ENCODE results near the gene HIF3A.

Gene HIF3A

DNA sequence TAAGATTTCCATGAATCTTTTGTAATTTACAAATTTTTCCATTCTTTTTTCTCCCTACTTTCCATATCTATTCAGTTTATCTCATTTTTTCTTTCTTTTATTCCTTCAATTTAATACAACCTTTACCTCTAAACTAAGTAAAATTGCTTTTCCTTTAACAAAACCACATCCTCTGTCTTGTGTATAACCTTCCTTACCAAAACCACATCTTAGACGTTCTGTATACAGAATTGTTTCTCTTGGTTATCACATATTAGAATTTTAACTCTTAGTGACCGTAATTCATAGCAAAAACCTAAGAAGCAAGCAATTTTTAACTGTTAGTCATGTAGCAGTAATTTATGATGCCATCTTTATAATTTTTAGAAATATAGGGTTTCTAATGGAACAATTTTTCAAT lies 65.1 kb downstream of the HIF3A start:
- H3K79me2 ChIP-seq (ENCODE audit: low read length) = peaks cover 80% of the 10 kb centered on the region

DNA sequence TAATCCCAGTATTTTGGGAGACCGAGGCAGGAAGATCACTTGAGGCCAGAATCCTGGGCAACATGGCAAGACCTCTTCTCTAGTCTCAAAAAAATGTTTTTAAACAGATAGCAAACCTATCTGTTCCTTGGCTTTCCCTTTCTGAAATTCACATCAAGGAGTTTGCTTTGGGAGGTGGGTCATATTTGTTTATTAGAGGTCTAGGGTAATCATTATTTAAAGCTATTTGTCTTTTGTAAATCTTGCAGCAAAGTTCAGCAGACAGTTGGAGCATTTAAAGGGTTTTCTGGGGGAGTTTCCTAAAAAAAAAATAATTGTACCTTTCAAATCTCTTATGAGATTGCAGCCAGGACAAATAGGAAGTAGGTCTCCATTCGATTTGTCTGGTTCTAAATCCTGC lies 67.5 kb downstream of the HIF3A start:
- no peak for TF ChIP-seq EZH2phosphoT487 (IDR thresholded peaks at IDR 0.05; ENCODE audit: low read length)
- TF ChIP-seq EZH2 (optimal IDR thresholded peaks at IDR 0.05; ENCODE audit: low read depth, low read length) = no peak
- TF ChIP-seq, protein P1, sequence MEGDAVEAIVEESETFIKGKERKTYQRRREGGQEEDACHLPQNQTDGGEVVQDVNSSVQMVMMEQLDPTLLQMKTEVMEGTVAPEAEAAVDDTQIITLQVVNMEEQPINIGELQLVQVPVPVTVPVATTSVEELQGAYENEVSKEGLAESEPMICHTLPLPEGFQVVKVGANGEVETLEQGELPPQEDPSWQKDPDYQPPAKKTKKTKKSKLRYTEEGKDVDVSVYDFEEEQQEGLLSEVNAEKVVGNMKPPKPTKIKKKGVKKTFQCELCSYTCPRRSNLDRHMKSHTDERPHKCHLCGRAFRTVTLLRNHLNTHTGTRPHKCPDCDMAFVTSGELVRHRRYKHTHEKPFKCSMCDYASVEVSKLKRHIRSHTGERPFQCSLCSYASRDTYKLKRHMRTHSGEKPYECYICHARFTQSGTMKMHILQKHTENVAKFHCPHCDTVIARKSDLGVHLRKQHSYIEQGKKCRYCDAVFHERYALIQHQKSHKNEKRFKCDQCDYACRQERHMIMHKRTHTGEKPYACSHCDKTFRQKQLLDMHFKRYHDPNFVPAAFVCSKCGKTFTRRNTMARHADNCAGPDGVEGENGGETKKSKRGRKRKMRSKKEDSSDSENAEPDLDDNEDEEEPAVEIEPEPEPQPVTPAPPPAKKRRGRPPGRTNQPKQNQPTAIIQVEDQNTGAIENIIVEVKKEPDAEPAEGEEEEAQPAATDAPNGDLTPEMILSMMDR (IDR thresholded peaks at IDR 0.05; ENCODE audit: low read length) = no peak
- Histone ChIP-seq H3K27ac (ENCODE audit: low read length) (no peak overlapping the region), H3K9me3 (replicated peaks; ENCODE audit: insufficient read depth, low read length) (no peaks in the 10 kb centered on the region), H3K79me2 (ENCODE audit: low read length) (peaks cover 74% of the 10 kb centered on the region), H3K36me3 (replicated peaks; ENCODE audit: insufficient read depth, low read length) (0 out of 2 replicates have a peak, but pooled peaks cover 2% of the 10 kb centered on the region), H3K4me1 (ENCODE audit: low read length) (no peaks in the 10 kb centered on the region), H3K4me3 (ENCODE audit: low read length) (no peak overlapping the region), H3F3A (ENCODE audit: insufficient read depth, low read length) (no peaks in the 10 kb centered on the region), H3K4me2 (ENCODE audit: low read depth, low read length) (no peak overlapping the region), H4K20me1 (ENCODE audit: insufficient read depth, low read length) (0 out of 2 replicates have a peak, but pooled peaks cover 4% of the 10 kb centered on the region), H3K9me2 (replicated peaks; ENCODE audit: insufficient read depth, low read length) (no peaks in the 10 kb centered on the region), H3K9ac (ENCODE audit: low read length) (no peak overlapping the region), H3K27me3 (replicated peaks; ENCODE audit: insufficient read depth, low read length) (no peaks in the 10 kb centered on the region), H2AFZ (ENCODE audit: low read length) (no peak overlapping the region)
- no peak for DNase-seq

More for the DNA sequence above, 65.1 kb downstream of the HIF3A start:
- H3K4me1 ChIP-seq (ENCODE audit: low read length) = no peaks in the 10 kb centered on the region
- H3F3A ChIP-seq (ENCODE audit: insufficient read depth, low read length) = no peaks in the 10 kb centered on the region; the same call in 1 of the 2 replicates
- H3K27me3 ChIP-seq (replicated peaks; ENCODE audit: insufficient read depth, low read length) = no peaks in the 10 kb centered on the region
- TF ChIP-seq EZH2phosphoT487 (IDR thresholded peaks at IDR 0.05; ENCODE audit: low read length) = no peak
- TF ChIP-seq, protein P1 (IDR thresholded peaks at IDR 0.05; ENCODE audit: low read length) = no peak
- H3K9me2 ChIP-seq (replicated peaks; ENCODE audit: insufficient read depth, low read length) = no peaks in the 10 kb centered on the region
- H3K9ac ChIP-seq (ENCODE audit: low read length) = no peak overlapping the region
- 0 out of 2 replicates have a peak, but pooled peaks cover 2% of the 10 kb centered on the region for H3K36me3 ChIP-seq (replicated peaks; ENCODE audit: insufficient read depth, low read length)
- H3K4me3 ChIP-seq (ENCODE audit: low read length) = no peak overlapping the region
- no peak for DNase-seq
- no peak overlapping the region for H2AFZ ChIP-seq (ENCODE audit: low read length)
- H3K27ac ChIP-seq (ENCODE audit: low read length) = no peak overlapping the region
- H4K20me1 ChIP-seq (ENCODE audit: insufficient read depth, low read length) = peaks cover 13% of the 10 kb centered on the region; the same call in 1 of the 2 replicates
- no peaks in the 10 kb centered on the region for H3K9me3 ChIP-seq (replicated peaks; ENCODE audit: insufficient read depth, low read length)
- no peak overlapping the region for H3K4me2 ChIP-seq (ENCODE audit: low read depth, low read length)

DNA sequence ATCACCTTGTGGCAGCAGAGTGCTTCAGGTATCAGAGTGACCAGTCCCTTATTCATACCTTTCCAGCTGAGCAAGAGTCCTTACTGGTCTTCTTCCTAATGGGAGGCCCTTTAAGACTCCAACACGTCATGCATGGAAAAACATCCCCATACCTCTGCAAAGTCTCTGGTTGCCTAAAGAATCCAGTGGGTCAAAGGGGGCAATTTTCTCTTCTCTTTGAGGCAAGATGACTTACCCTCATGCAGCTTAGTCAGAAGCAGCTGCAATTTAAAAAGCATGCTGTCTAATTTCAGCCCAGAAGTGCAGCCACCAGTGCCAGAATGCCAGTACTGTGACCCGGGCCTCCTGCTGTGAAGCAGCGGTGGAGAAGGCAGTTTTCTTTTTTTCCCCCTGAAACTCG lies 68.7 kb downstream of the HIF3A start:
- H4K20me1 ChIP-seq (ENCODE audit: insufficient read depth, low read length) = 0 out of 2 replicates have a peak, but pooled peaks cover 4% of the 10 kb centered on the region
- H3K4me3 ChIP-seq (ENCODE audit: low read length) = no peak overlapping the region
- no peaks in the 10 kb centered on the region for H3K27me3 ChIP-seq (replicated peaks; ENCODE audit: insufficient read depth, low read length)
- H3F3A ChIP-seq (ENCODE audit: insufficient read depth, low read length) = no peaks in the 10 kb centered on the region
- 0 out of 2 replicates have a peak, but pooled peaks cover 2% of the 10 kb centered on the region for H3K36me3 ChIP-seq (replicated peaks; ENCODE audit: insufficient read depth, low read length)
- H3K4me1 ChIP-seq (ENCODE audit: low read length) = no peaks in the 10 kb centered on the region
- TF ChIP-seq, protein P1 (IDR thresholded peaks at IDR 0.05; ENCODE audit: low read length) = no peak
- TF ChIP-seq EZH2phosphoT487 (IDR thresholded peaks at IDR 0.05; ENCODE audit: low read length) = no peak
- TF ChIP-seq EZH2 (optimal IDR thresholded peaks at IDR 0.05; ENCODE audit: low read depth, low read length) = no peak
- no peak overlapping the region for H3K4me2 ChIP-seq (ENCODE audit: low read depth, low read length)
- H2AFZ ChIP-seq (ENCODE audit: low read length) = no peak overlapping the region
- peaks cover 71% of the 10 kb centered on the region for H3K79me2 ChIP-seq (ENCODE audit: low read length)
- H3K27ac ChIP-seq (ENCODE audit: low read length) = no peak overlapping the region
- no peaks in the 10 kb centered on the region for H3K9me2 ChIP-seq (replicated peaks; ENCODE audit: insufficient read depth, low read length)
- H3K9ac ChIP-seq (ENCODE audit: low read length) = no peak overlapping the region
- H3K9me3 ChIP-seq (replicated peaks; ENCODE audit: insufficient read depth, low read length) = no peaks in the 10 kb centered on the region
- no peak for DNase-seq
